IPS-18c (cell line): ENCODE data around the gene PHF19.

ENCODE experiments used
- H3K4me3 ChIP-seq: 2 replicates; pipeline ENCODE4 v1.7.0; 2013; ENCODE audit warnings: low read depth, mild to moderate bottlenecking, low read length, moderate library complexity; ENCODE audit not compliant: insufficient read depth
- H3K9me3 ChIP-seq: one replicate; pipeline ENCODE4 v1.6.1; 2013; ENCODE audit warnings: mild to moderate bottlenecking, low read length, moderate library complexity; ENCODE audit not compliant: control insufficient read depth, insufficient read depth

Gene PHF19

DNA sequence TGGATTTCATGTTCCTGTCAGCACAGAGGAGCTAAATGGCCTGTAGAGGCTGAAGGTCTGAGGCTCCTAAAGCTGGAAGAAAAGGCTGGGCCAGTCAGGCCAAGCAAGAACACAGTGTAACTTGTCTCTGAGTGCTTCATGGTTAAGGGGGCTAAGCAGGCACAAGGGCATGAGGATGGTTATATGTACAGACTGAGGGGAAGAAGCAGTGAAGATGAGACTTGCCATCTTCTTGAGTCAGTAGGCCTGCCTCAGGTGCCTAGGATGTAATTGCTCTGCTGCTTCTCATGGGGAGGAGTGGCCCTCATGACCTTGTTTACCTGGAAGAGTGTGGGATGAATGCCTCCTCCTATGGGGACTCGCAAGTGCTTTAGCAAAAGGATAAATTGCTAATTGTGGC is 25.5 kb downstream of the PHF19 start:
- Histone ChIP-seq H3K9me3 (no peaks in the 10 kb centered on the region), H3K4me3 (no peak overlapping the region)

DNA sequence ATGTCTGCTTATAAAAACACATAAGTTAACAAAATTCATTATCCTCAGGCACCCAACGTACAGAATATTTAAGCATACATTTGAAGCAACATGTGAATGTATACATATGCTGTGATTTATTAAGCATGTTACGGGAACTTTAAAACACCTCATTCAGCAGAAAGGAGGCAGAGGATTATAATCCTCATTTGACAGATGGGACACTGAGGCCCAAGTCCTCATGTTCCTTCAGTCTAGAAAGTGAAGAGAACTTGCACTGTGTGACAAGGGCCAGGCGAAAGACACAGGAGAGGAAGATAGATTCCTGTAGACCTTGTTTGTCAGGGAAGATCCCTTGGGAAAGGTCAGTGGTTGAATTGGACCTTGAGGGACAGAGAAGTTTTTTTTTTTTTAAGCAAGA is 26.7 kb downstream of the PHF19 start:
- H3K9me3 ChIP-seq: no peaks in the 10 kb centered on the region

DNA sequence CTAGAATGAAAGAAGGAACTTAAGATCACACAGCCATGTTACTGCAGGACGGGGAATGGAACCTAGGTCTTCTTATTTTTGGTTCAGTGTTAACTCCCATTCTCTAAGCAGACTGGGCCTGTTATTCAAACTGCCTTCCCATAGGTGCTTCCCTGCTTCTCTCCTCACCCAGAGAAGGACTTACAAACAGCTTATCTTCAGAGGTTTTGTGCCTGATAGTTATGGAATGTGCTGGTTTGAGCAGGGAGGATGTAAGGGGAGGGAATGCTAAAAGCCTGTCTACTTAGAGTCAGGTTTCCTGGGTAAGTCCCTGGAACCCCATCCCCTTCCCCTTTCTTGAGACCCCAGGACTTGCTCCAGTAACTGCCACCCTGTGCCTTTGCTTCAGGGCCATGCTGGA is 30.1 kb downstream of the PHF19 start:
- H3K4me3 ChIP-seq: no peak overlapping the region
- peaks cover 3% of the 10 kb centered on the region for H3K9me3 ChIP-seq

More for the DNA sequence above, 26.7 kb downstream of the PHF19 start:
- no peak overlapping the region for H3K4me3 ChIP-seq

DNA sequence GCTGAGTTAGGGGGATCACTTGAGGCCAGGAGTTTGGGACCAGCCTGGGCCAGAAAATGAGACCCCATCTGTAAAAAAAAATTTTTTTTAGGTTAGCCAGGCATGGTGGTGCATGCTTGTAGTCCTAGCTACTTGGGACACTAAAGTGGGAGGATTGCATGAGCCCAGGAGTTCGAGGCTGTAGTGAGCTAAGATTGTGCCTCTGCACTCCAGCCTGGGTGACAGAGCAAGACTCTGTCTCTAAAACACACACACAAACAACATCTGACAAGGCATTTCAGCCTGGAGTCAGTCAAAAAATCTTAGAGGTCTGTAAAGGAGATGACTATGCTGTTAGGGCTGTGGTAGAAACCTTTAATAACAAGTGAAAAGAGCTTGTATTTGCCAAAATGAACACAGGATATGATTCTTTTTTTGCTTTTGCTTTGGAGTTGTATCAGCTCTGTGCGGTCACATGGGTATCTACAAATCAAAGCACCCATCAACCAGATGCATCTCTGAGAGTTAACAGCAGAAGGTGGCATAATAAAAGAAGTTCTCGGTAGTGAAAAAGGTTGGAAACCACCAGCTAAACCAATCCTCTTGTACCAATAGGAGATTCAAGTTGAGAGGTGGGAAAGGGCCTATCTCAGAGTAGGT is 30.6 kb downstream of the PHF19 start:
- H3K4me3 ChIP-seq: no peak overlapping the region
- H3K9me3 ChIP-seq: peaks cover 3% of the 10 kb centered on the region

DNA sequence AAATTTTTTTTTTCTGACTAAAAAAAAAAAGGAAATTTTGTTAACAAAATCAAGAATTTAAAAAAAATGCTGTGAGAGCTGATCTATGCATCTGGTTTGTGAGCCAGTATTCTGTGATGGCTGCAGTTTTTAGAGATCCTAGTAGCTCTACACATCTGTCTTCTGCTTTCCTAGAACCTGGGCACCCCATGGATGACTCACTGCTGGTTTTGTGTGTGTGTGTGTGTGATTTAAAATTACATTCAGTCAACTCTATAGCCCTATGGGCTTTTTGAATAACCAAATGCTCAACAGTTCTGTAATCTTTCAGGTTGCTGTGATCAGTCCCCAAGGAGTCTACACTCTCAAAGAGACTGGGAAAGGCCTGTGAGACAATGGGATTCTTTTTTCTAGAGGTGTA is 31.7 kb downstream of the PHF19 start:
- no peak overlapping the region for H3K4me3 ChIP-seq

DNA sequence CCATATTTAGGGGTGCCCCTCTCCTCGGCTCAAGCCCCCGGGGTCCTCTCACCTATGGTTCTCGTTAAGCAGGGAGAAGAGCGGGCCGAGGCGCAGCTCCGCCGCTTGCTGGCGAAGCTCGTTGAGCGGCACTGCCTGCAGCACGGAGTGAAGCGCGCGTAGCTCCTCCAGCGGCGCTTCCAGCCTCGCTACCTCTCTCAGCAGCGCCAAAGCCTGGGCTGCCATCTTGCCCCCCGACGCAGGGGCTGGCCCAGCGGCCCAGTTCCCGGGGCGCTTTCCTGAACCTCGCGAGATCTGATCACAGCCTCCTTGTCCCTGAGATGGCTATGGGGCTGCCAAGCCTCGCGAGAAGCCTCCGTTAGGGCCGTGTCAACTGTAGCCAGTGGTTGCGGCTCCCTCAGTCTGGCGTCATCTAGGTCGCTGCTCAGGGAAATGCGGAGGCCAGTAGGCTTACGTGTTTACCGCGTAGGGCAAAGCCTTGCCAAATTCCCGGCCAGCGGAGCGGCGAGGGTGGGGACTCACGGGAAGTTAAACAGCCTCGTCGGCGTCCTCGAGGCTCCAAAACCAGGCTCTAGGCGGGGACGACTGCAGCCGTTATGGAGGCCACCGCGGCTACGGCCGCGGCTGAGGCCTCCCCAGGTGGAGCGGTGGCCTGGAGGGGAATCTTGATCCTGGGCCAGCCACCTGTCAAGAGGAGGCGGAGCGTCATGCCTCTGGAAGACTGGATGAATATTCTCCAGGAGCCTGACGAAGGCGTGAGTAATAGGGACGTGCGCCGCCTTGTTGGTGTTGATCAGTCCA is 34.1 kb downstream of the PHF19 start, which contains the start of gene PSMD5:
PSMD5 (minus strand) TSS at position 238 of the 801 bp plus-strand sequence; CDS start at position 225, 13 bp downstream.
- Histone ChIP-seq H3K9me3 (peaks cover 3% of the 10 kb centered on the region), H3K4me3 (peak within 1 kb of the TSS; percentile 46)

More for the DNA sequence above, 31.7 kb downstream of the PHF19 start:
- H3K9me3 ChIP-seq: peaks cover 3% of the 10 kb centered on the region

DNA sequence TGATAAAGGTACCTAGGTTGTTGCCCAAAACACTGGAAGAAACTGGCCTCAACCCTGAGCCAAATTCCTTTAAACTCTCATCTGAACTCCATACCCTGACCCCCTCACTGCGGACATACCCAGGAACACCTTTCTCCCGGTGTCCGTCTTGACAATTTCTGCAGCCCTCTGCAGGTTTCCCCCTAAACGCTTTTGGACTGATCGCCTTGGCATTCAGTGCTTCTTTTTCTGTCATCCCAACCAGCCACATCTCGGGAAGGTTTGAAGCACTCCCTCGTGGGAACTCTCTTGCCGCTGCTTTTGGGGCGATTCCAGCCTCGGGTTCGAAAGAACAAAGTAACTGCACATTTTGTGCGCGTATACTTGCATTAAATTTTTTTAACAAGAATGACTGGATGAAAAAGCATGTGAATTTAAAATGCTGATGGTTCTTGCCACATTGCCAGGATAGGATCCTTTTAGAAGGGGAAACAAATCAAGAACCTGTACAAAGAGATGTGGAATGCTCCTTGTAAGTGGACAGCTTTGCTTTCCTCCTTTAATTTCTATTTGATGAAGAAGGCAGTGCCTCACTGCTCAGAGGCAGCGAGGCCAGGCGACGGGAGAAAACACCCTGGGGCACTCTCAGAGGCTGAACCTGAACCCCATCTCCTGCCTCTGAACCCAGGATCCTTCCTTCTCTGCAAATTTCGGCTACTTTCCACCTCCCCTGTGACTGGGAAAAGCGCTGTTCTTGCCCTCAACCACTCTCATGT is 34.9 kb downstream of the PHF19 start:
- Histone ChIP-seq H3K9me3 (peaks cover 3% of the 10 kb centered on the region), H3K4me3 (peak overlapping the region; percentile 46)

DNA sequence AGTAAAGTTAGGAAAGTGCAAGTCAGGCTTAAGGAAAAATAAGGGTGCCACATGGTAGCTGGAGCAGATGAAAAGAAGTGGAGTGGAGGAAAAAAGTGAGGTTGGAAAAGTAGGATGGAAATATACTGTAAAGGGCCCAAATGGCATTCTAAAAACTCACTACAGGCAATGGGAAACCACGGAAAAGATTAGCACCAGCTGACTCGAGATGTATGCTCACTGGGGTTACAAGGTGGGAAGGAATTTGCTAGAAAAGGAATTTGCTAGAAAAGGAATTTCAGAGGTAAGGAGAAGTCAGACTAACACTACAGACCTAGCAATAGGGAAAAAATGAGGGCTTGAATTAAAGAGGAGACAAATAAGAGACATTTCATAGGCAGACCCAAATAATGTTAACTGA is 37.8 kb downstream of the PHF19 start:
- peaks cover 3% of the 10 kb centered on the region for H3K9me3 ChIP-seq
- H3K4me3 ChIP-seq: no peak overlapping the region

DNA sequence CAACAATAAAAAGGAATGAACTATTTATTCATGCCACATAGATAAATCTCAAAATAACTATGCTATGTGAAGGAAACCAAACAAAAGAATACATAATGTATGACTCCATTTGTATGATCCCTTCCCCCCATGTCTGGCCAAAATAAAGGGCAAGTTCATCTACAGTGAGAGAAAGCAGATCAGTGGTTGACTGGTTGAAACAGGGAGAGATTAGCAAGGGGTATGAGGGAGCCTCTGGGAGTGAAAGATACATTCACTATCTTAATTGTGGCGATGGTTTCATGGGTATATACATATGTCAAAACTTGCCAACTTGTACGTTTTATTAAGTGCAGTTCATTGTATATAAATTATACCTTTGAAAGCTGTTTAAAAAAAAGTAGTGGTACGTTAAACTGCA is 39.1 kb downstream of the PHF19 start:
- no peak overlapping the region for H3K4me3 ChIP-seq
- H3K9me3 ChIP-seq: no peaks in the 10 kb centered on the region

DNA sequence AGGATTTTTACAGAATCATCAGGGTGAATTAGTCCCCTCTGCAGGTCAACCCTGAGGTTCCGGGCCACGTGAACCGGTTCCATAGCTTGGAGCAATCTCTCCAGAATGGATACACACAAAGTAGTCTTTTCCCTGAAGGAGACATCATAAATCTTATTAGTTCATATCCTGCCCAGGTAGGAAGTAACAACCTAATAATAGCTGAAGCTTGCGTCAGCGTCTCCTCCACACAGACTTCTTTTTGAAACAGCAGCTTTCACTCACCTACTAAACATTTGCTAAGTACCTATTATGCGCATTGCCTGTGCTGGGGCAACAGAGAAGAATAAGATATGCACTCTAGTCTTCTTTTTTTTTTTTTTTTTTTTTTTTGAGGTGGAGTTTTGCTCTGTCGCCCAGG is 43.7 kb downstream of the PHF19 start:
- H3K4me3 ChIP-seq: no peak overlapping the region
- H3K9me3 ChIP-seq: peaks cover 4% of the 10 kb centered on the region

DNA sequence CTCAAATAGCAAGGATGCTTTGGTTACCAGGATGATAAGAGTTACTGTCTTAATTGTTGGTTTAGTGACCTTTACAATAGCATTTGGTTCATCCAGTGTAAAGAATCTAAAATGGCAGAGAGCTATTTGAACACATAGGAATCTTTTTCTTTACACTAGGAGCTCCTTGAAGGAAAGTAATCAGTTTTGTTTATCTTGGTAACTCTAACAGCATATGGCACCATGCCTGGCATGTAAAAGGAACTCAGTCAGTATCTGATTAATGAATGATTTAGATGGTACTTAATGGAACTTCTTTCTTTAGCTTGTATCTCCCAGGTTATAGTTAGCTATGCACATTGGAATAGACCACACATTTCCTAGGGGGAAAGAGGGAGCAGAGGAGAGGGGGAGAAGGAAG is 44.2 kb downstream of the PHF19 start:
- H3K9me3 ChIP-seq: peaks cover 4% of the 10 kb centered on the region
- no peak overlapping the region for H3K4me3 ChIP-seq

DNA sequence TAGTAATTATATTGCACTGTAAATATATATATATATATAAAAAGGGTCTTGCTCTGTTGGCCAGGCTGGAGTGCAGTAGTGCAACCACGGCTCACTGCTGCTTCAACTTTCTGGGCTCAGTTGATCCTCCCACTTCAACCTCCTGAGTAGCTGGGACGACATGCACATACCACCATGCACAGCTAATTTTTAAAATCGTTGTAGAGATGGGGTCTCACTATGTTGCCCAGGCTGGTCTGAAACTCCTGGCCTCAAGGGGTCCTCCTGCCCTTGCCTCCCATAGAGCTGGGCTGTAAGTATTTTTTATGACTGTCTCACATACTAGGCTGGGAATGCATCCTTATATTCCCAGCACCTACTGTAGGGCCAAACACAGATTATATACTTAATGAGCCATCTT is 46.1 kb downstream of the PHF19 start:
- H3K9me3 ChIP-seq: peaks cover 4% of the 10 kb centered on the region
- no peak overlapping the region for H3K4me3 ChIP-seq

DNA sequence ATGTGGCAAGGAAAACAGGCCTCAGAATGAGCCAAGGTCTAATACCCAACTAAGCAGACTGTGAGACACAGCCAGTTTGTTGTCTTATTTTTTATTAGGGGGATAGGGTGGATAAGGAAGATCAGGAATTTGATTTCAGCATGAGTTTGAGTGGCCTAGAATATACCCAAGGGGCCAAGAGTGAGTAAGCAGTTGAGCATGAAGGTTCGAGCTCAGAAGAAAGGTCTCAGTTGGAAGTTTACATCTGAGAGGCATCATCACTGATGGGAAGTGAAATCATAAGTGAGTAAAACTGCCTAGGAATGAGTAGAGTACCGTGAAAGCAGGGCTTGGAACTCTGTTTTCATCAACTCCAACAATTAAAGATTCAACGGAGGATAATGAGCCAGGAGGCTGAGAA is 46.8 kb downstream of the PHF19 start:
- no peak overlapping the region for H3K4me3 ChIP-seq
- peaks cover 4% of the 10 kb centered on the region for H3K9me3 ChIP-seq

DNA sequence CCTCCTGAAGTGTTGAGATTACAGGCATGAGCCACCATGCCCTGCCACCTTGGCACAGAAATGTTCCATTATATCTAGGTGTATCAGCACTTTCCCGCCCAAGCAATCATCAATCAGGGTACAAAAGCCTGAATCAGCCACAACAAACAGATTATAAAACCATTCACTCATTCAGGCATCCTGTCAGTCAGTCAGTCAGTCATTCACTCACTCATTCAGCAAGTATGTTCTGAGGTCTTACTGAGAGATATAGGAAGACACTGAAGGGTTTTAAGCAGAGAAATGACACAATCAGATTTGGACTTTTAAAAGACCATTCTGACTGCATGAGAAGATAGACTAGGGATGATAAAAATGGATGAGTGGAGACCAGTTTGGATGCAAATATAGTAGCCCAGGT is 47.3 kb downstream of the PHF19 start:
- Histone ChIP-seq H3K4me3 (no peak overlapping the region), H3K9me3 (peaks cover 5% of the 10 kb centered on the region)

DNA sequence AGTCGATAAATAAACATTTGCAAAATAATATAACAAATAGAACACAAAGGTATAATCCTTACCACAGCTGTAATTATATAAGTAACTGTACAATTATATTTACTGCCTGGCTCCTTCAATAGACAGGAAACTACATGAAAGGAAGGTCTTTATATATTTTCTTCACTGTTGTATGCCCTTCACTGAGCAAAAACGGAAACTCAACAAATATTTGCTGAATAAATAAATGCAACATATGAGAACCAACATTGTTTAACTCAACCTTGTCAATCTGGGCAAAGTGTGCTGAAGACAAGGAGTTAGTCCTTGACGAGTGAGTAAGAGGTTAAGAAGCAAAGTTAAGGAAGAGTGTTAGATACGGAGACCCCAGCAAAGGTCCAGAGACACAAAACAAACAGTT is 56.9 kb downstream of the PHF19 start:
- Histone ChIP-seq H3K4me3 (no peak overlapping the region), H3K9me3 (peaks cover 2% of the 10 kb centered on the region)

DNA sequence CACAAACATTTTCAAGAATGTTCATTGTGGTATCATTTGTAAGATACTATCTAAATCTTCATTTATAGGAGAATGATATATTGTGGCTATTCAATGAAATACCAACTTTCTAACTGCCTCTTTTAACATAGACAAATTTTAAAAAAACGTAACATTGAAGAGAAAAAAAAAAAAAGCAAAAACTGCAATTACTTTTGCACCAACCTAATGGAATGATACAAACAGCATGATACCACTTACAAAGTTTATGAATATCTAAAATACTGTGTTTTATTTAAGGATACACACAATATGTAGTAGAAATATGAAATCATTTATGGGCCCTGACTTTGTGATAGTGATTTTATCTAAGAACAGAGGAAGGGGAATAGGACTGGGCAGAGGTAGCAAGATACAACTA is 58.4 kb downstream of the PHF19 start:
- Histone ChIP-seq H3K4me3 (no peak overlapping the region), H3K9me3 (no peaks in the 10 kb centered on the region)

DNA sequence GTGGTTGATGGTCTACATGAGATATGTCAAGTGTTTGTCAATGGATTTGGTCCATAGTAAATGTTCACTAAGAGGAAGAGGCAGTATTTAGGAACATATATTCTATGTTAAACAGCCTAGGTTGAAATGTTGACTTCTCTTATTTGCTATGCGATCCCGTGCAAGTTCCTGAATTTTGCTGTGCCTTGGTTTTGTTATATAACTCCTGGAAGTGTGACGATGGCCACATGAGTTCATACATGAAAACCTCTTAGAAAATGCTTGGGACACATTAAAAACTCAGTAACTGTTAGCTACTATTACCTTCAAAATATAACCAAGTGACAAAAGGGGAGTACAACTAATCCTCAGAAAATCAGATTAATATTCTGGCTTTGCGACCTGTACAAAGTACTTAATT is 61.9 kb downstream of the PHF19 start:
- no peaks in the 10 kb centered on the region for H3K9me3 ChIP-seq

DNA sequence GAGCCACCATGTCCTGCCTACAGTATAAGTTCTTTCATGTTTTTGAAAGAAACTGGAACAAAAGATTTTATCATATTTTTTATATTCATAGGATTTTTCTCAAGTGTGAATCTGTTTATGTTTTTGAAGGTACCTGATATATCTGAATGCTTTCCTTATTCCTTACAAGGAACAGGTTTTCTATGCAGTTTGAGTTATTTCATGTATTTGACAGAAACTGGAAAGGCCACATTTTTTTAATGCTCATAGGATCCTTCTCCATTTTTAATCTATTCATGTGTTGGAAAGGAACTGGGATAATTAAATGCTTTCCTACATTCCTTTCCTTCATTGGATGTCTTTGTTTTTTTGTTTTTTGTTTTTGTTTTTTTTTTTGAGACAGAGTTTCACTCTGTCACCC is 68.1 kb downstream of the PHF19 start:
- Histone ChIP-seq H3K9me3 (peaks cover 4% of the 10 kb centered on the region), H3K4me3 (no peak overlapping the region)

More for the DNA sequence above, 61.9 kb downstream of the PHF19 start:
- H3K4me3 ChIP-seq: no peak overlapping the region
